HepG2 (cell line): ENCODE measurements around the gene UBL5. TPM values are rescaled to one million over a fixed set of nuclear protein-coding genes. Genes with fewer than 3 reads are reported as not detected.

Experiments
- AGO2 ChIP-seq: fragments of 200-400 bp; formaldehyde crosslinking; optimal IDR thresholded peaks from 2 replicates; pipeline ENCODE3; 2017; ENCODE audit warnings: mild to moderate bottlenecking, low read depth, low read length, moderate library complexity
- BCLAF1 ChIP-seq: fragments of 450-650 bp; IDR thresholded peaks from 2 replicates; pipeline ENCODE4 v1.6.1; 2017; ENCODE audit warnings: mild to moderate bottlenecking
- E2F5 ChIP-seq: sonication (generic); formaldehyde crosslinking; conservative IDR thresholded peaks from 2 replicates; pipeline ENCODE4 v1.4.0; 2020; ENCODE audit warnings: missing genetic modification reagents
- ETV5 ChIP-seq: IDR thresholded peaks from 2 replicates; pipeline ENCODE4 v1.6.1; 2018; ENCODE audit warnings: missing biosample characterization, missing genetic modification reagents, inconsistent platforms, borderline replicate concordance
- KLF12 ChIP-seq: sonication (generic); formaldehyde crosslinking; IDR thresholded peaks from 2 replicates; pipeline ENCODE4 v1.4.0; 2020; ENCODE audit warnings: missing genetic modification reagents, borderline replicate concordance
- KMT2A ChIP-seq: sonication (generic); formaldehyde crosslinking; IDR thresholded peaks from 2 replicates; pipeline ENCODE4 v1.4.0; 2020; ENCODE audit warnings: missing genetic modification reagents
- POLR2G ChIP-seq: fragments of 200-400 bp; formaldehyde crosslinking; IDR thresholded peaks from 2 replicates; pipeline ENCODE4 v1.6.1; 2018; ENCODE audit warnings: mild to moderate bottlenecking, low read depth, low read length, moderate library complexity
- SMAD1 ChIP-seq: sonication (generic); formaldehyde crosslinking; IDR thresholded peaks from 2 replicates; pipeline ENCODE4 v1.4.0; 2020; ENCODE audit warnings: missing genetic modification reagents, low read depth, mild to moderate bottlenecking, borderline replicate concordance
- SNAI1 ChIP-seq: sonication (generic); formaldehyde crosslinking; IDR thresholded peaks from 2 replicates; pipeline ENCODE4 v1.5.0; 2020; ENCODE audit warnings: mild to moderate bottlenecking, missing genetic modification reagents, borderline replicate concordance
- SRSF4 ChIP-seq: fragments of 200-400 bp; formaldehyde crosslinking; IDR thresholded peaks from one replicate; pipeline ENCODE4 v1.6.1; 2018; ENCODE audit warnings: mild to moderate bottlenecking, low read depth, low read length, moderate library complexity; ENCODE audit not compliant: poor library complexity, severe bottlenecking
- ZFP82 ChIP-seq: sonication (generic); formaldehyde crosslinking; IDR thresholded peaks from 2 replicates; pipeline ENCODE4 v1.5.1; 2020; ENCODE audit warnings: mild to moderate bottlenecking, missing genetic modification reagents, borderline replicate concordance
- ZNF101 ChIP-seq: sonication (generic); formaldehyde crosslinking; IDR thresholded peaks from 2 replicates; pipeline ENCODE4 v1.4.0; 2020; ENCODE audit warnings: mild to moderate bottlenecking, low read depth, missing genetic modification reagents, borderline replicate concordance
- ZNF275 ChIP-seq: sonication (generic); formaldehyde crosslinking; IDR thresholded peaks from 2 replicates; pipeline ENCODE4 v1.8.0; 2022; ENCODE audit warnings: missing genetic modification reagents, mild to moderate bottlenecking, inconsistent platforms, borderline replicate concordance
- ZNF30 ChIP-seq: sonication (generic); formaldehyde crosslinking; IDR thresholded peaks from 2 replicates; pipeline ENCODE4 v1.5.0; 2020; ENCODE audit warnings: mild to moderate bottlenecking, missing genetic modification reagents
- ZNF362 ChIP-seq: sonication (generic); formaldehyde crosslinking; IDR thresholded peaks from 2 replicates; pipeline ENCODE4 v1.4.0; 2020; ENCODE audit warnings: missing genetic modification reagents, mild to moderate bottlenecking, borderline replicate concordance
- ZNF75D ChIP-seq: sonication (generic); formaldehyde crosslinking; IDR thresholded peaks from 2 replicates; pipeline ENCODE4 v1.8.1; 2023; ENCODE audit warnings: missing genetic modification reagents, mild to moderate bottlenecking, borderline replicate concordance
- ZNF772 ChIP-seq: sonication (generic); formaldehyde crosslinking; IDR thresholded peaks from 2 replicates; pipeline ENCODE4 v1.5.0; 2020; ENCODE audit warnings: mild to moderate bottlenecking, missing genetic modification reagents
- ZSCAN22 ChIP-seq: sonication (generic); formaldehyde crosslinking; IDR thresholded peaks from 2 replicates; pipeline ENCODE4 v1.4.0; 2020; ENCODE audit warnings: mild to moderate bottlenecking, missing genetic modification reagents
- polyA plus RNA-seq, 8 experiments: library from polyadenylated mRNA; depleted of rRNA in 3 of 8; stranded (reverse) in 7 of 8; unstranded in 1 of 8; fragments of >200 nt; fragmentation: Illumina TruSeq in 4 of 8; extraction: Trizol in 4 of 8; gene quantifications; 2 replicates each; pipeline versions ENCODE4 v1.2.1 to v1.2.3, GENCODE V29; 2011 to 2016; ENCODE audit warnings: low read depth in 4 of 8, missing spikeins in 1 of 8, mixed read lengths in 1 of 8; ENCODE audit not compliant: insufficient read depth in 1 of 8
- total RNA-seq, 5 experiments: library from RNA; depleted of rRNA; stranded (reverse); fragments of >200 nt; fragmentation: Illumina TruSeq; extraction: Trizol; gene quantifications; 2 replicates each; pipeline ENCODE4 v1.2.3, GENCODE V29; 2016; ENCODE audit warnings: low read depth in 1 of 5

UBL5 gene
- total and polyA plus RNA-seq, 2 of the 13 experiments (the other 11 are each of a cell fraction or from before 2014, with no cell fraction given) = 373 to 487 TPM

GRCh38 chr19:9827289-9828238 lies at the start of gene UBL5 (continued):
- TF ChIP-seq ZNF362 (CRISPR knock-in tag) = no peak
- no peak for TF ChIP-seq E2F5
- no peak for TF ChIP-seq ZNF101
- TF ChIP-seq ZSCAN22 = no peak
- TF ChIP-seq KMT2A (CRISPR knock-in tag) = peak; percentile 96
- TF ChIP-seq BCLAF1 = no peak
- peak; percentile 75 for TF ChIP-seq ETV5 (CRISPR knock-in tag)
- TF ChIP-seq SMAD1 = no peak
- no peak for TF ChIP-seq SRSF4
- 0 out of 2 replicates have a peak, but pooled peaks have one; percentile 45 for TF ChIP-seq ZFP82 (CRISPR knock-in tag)
- peak; percentile 94 for TF ChIP-seq POLR2G
- TF ChIP-seq ZNF275 (CRISPR knock-in tag) = peak; percentile 40; the same call in 1 of the 2 replicates
- TF ChIP-seq ZNF772 = peak; percentile 35; the same call in 1 of the 2 replicates
- no peak for TF ChIP-seq ZNF30 (CRISPR knock-in tag)
- peak; percentile 48 for TF ChIP-seq AGO2
- no peak for TF ChIP-seq ZNF75D (CRISPR knock-in tag)
- TF ChIP-seq SNAI1 (CRISPR knock-in tag) = 0 out of 2 replicates have a peak, but pooled peaks have one; percentile 23
- TF ChIP-seq KLF12 (CRISPR knock-in tag) = 0 out of 2 replicates have a peak, but pooled peaks have one; percentile 55
